Measurements from ENCODE around the gene OR10C1. TPM values are rescaled to one million over a fixed set of nuclear protein-coding genes. Genes with fewer than 3 reads are reported as not detected.

The OR10C1 gene
- total RNA-seq, 1 experiment from 2014 or later: not detected

DNA sequence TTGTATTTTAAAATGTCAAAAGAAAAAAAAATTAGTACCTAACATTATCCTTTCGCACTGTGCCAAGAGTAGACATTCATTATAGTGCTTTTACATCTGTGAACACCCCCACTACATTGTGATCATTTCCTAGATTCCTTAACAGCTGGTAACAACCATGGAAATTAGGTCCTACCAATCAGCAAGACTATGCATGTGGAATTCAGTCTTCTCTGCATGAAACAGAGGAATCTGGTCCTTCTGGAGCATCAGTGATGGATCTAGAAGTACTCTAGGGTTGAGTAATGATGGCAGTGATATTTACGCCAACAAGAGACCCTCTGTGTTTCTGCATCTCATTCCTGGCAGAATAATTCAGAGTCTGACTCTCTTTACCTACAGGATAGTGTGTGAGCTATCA is 14.9 kb upstream of the OR10C1 start:
- in situ Hi-C loops (cut with HindIII; ENCODE audit: low pct_unique_long_range_greater_than_20kb, low sequenced_read_pairs): no loop called here
- POLR2A ChIA-PET: no interaction called here
- H3K4me3 ChIP-seq (ENCODE audit: low read depth in 2 of 2, low read length in 2 of 2): no peak overlapping the region

DNA sequence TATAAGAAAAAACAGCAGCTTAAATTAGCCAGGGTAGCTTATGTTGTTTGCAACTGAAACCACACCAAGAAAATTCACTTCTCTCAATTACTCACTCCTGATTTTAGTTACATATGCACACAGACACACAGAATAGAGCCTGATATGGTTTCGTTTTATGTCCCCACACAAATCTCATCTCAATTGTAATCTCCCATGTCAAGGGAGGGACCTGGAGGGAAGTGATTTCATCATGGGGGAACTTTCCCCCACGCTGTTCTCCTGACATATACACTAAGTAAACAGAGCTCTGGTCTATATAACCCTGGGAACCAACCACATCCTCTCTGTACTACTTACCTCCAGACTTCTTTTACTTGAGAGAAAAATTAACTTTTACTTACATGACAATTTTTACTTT is 14.5 kb upstream of the OR10C1 start:
- Histone ChIP-seq H3K4me1 (ENCODE audit: control insufficient read depth, insufficient read depth, low read length) (no peaks in the 10 kb centered on the region), H3K27ac (ENCODE audit: low read length) (no peak overlapping the region), H3K27me3 (ENCODE audit: control insufficient read depth, insufficient read depth, low read length) (no peaks in the 10 kb centered on the region; the same call in 1 of the 2 replicates), H3K9me3 (ENCODE audit: control insufficient read depth, insufficient read depth, low read depth, low read length) (no peaks in the 10 kb centered on the region), H3K4me3 (ENCODE audit: low read depth in 2 of 2, low read length in 2 of 2) (no peak overlapping the region), H3K36me3 (ENCODE audit: control insufficient read depth, insufficient read depth, low read length) (no peaks in the 10 kb centered on the region)
- intact Hi-C loops (cut with micrococcal nuclease; ENCODE audit: unreplicated experiment) (no loop called here), in situ Hi-C loops (cut with HindIII; ENCODE audit: low pct_unique_long_range_greater_than_20kb, low sequenced_read_pairs) (no loop called here)
- POLR2A ChIA-PET: no interaction called here
- DNase-seq (ENCODE audit: low read depth, low spot score) (no peak), ATAC-seq (no peak)
- CTCF ChIA-PET: no interaction called here
- TF ChIP-seq, protein P1, sequence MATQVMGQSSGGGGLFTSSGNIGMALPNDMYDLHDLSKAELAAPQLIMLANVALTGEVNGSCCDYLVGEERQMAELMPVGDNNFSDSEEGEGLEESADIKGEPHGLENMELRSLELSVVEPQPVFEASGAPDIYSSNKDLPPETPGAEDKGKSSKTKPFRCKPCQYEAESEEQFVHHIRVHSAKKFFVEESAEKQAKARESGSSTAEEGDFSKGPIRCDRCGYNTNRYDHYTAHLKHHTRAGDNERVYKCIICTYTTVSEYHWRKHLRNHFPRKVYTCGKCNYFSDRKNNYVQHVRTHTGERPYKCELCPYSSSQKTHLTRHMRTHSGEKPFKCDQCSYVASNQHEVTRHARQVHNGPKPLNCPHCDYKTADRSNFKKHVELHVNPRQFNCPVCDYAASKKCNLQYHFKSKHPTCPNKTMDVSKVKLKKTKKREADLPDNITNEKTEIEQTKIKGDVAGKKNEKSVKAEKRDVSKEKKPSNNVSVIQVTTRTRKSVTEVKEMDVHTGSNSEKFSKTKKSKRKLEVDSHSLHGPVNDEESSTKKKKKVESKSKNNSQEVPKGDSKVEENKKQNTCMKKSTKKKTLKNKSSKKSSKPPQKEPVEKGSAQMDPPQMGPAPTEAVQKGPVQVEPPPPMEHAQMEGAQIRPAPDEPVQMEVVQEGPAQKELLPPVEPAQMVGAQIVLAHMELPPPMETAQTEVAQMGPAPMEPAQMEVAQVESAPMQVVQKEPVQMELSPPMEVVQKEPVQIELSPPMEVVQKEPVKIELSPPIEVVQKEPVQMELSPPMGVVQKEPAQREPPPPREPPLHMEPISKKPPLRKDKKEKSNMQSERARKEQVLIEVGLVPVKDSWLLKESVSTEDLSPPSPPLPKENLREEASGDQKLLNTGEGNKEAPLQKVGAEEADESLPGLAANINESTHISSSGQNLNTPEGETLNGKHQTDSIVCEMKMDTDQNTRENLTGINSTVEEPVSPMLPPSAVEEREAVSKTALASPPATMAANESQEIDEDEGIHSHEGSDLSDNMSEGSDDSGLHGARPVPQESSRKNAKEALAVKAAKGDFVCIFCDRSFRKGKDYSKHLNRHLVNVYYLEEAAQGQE (IDR thresholded peaks at IDR 0.05; ENCODE audit: insufficient read depth in 1 of 2, low read depth in 2 of 2, low read length in 1 of 2): no peak
- TF ChIP-seq POLR2AphosphoS5 (IDR thresholded peaks at IDR 0.05; ENCODE audit: low read depth, low read length): no peak
- no TSS peak for BruUV-seq (replicated peaks)

More for the DNA sequence above, 14.9 kb upstream of the OR10C1 start:
- no TSS peak for BruUV-seq (replicated peaks)
- no peaks in the 10 kb centered on the region for H3K4me1 ChIP-seq (ENCODE audit: control insufficient read depth, insufficient read depth, low read length)
- no peaks in the 10 kb centered on the region; the same call in 1 of the 2 replicates for H3K27me3 ChIP-seq (ENCODE audit: control insufficient read depth, insufficient read depth, low read length)
- TF ChIP-seq POLR2AphosphoS5 (IDR thresholded peaks at IDR 0.05; ENCODE audit: low read depth, low read length) (no peak), SIN3A (IDR thresholded peaks at IDR 0.05; ENCODE audit: borderline replicate concordance, insufficient read depth, low read depth, low read length) (no peak), TCF7L2 (IDR thresholded peaks at IDR 0.05; ENCODE audit: low read depth, low read length) (no peak)
- TF ChIP-seq, protein P2, sequence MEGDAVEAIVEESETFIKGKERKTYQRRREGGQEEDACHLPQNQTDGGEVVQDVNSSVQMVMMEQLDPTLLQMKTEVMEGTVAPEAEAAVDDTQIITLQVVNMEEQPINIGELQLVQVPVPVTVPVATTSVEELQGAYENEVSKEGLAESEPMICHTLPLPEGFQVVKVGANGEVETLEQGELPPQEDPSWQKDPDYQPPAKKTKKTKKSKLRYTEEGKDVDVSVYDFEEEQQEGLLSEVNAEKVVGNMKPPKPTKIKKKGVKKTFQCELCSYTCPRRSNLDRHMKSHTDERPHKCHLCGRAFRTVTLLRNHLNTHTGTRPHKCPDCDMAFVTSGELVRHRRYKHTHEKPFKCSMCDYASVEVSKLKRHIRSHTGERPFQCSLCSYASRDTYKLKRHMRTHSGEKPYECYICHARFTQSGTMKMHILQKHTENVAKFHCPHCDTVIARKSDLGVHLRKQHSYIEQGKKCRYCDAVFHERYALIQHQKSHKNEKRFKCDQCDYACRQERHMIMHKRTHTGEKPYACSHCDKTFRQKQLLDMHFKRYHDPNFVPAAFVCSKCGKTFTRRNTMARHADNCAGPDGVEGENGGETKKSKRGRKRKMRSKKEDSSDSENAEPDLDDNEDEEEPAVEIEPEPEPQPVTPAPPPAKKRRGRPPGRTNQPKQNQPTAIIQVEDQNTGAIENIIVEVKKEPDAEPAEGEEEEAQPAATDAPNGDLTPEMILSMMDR (IDR thresholded peaks at IDR 0.05): no peak
- TF ChIP-seq, protein P1 (IDR thresholded peaks at IDR 0.05; ENCODE audit: insufficient read depth in 1 of 2, low read depth in 2 of 2, low read length in 1 of 2): no peak
- intact Hi-C loops (cut with micrococcal nuclease; ENCODE audit: unreplicated experiment): no loop called here
- CTCF ChIA-PET: no interaction called here
- H3K9me3 ChIP-seq (ENCODE audit: control insufficient read depth, insufficient read depth, low read depth, low read length): no peaks in the 10 kb centered on the region
- H3K27ac ChIP-seq (ENCODE audit: low read length): no peak overlapping the region
- DNase-seq (ENCODE audit: low read depth, low spot score): no peak
- no peaks in the 10 kb centered on the region for H3K36me3 ChIP-seq (ENCODE audit: control insufficient read depth, insufficient read depth, low read length)
- no peak for ATAC-seq
